NOMO-1 (cell line): ENCODE measurements around the gene ADA.
"Not testable (repeated sequence)": the region's sequence is repeated elsewhere in the genome, so short reads cannot be mapped to it uniquely, and the experiment has no call there.

Experiments
- DNase-seq, 2 experiments: peaks; one replicate each; lab custom pipeline; 2025; ENCODE audit not compliant: unreplicated experiment in 2 of 2; lab: John Stamatoyannopoulos, UW

ADA gene

DNA sequence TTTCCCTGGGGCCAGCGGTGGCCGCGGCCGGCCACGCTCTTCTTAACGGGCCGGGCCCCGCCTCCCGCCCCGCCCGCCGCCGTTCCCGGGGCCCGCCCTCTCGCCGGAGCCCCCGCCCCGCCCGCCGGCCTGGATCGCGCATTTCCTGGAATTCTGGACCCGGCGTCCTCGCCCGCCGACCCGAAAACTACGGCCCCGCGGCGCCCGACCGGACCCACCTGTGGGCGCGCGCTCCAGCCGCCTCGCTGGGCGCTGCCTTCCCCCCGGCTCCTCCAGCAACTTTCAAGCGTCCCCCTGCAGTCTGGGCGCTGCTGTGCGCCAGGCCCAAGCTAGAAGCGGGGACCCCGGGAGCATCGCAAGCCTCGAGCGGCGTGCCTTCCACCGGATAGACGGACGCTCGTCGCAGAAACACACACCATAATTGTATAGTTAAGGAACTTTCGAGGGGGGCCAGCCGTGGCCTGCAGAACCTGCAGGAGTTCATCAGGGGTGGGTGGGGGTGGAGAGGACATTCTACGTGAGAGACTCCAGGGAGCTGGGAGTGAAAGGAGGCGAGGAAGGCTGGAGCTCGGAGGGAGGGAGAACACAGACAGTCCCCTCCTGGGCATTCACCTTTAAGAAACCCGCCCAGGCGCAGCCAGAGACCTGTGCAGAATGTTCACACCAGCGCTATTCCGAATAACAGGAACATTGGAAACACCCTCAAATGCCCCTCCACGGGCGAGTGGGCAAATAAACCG lies at the start of gene ADA:
TSS of gene ADA (minus strand) at position 16 of the 740 bp plus-strand sequence. CDS start 92 bp downstream, outside the sequence.
- peak; percentile 20 to 58 for DNase-seq

DNA sequence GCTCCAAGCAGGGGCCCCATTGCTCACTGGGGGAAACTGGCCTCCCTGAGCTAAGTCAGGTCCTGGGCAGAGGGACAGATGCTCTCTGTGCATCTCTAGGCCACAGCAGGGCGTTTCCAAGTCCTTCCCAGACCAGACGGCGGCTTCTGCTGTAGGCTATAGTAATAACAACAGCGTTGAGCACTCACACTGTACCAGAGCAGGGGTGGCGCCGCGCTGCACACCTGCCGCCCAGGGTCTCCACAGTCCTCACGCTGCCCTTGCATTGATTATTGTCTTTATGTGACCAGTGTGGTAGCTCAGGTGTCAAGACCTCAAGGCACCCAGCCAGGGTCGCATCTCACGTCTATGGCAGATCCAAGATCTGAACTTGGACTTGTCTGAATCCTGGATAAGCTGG lies 48.8 kb upstream of the ADA start:
- DNase-seq, result no peak

DNA sequence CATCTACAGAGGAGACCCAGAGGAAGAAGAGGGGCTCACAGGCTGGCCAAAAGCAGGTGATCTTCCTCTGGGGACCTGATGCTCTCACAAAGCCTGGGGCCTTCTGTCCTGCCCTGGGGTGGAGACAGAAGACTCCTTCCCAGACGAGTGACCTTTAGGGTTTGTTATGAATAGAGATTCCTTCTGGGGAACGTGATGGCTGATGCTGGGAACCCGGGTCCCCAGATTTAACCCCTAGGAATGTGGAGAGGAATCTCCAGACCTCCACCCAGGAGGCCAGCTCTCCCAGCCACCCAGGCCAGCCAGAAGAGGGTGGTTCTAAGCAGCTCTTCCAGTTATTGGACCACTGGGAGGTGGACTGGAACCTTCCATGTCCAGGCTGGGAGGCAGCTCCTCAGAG lies 46.9 kb upstream of the ADA start:
- no peak for DNase-seq

DNA sequence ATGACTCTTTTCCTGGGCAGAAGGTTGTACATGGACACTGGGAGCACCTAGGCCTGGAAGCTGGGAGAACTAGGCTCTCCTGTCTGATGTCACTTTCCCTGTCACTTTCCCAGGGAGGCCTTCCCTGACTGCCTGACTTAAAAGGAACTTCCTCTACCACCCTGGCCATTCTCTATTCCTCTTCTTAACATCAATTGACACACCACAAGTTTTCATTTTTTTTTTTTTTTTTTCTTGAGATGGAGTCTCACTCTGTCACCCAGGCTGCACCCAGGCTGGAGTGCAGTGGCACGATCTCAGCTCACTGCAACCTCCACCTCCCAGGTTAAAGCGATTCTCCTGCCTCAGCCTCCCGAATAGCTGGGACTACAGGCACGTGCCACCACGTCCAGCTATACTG lies 45.5 kb upstream of the ADA start:
- DNase-seq, result not testable (repeated sequence)

DNA sequence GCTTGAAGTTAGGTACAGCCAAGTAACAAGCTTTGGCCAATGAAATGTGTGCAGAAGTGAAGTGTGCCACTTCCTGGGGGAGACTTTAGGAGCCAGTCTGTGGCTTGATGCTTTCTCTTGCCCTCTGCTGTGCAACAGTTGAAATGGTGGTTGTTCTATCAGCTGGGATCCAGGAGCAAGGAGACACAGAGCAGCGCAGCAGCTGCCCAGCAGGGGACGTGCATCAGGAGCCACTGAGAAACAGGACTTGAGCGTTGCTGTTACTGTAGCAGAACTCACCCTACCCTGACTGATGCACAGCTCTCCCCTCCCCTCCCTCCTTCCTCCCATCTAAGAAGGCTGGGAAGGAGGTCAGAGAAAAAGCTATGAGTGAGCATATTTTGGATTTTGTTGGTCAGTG lies 44.8 kb upstream of the ADA start:
- DNase-seq, result no peak

DNA sequence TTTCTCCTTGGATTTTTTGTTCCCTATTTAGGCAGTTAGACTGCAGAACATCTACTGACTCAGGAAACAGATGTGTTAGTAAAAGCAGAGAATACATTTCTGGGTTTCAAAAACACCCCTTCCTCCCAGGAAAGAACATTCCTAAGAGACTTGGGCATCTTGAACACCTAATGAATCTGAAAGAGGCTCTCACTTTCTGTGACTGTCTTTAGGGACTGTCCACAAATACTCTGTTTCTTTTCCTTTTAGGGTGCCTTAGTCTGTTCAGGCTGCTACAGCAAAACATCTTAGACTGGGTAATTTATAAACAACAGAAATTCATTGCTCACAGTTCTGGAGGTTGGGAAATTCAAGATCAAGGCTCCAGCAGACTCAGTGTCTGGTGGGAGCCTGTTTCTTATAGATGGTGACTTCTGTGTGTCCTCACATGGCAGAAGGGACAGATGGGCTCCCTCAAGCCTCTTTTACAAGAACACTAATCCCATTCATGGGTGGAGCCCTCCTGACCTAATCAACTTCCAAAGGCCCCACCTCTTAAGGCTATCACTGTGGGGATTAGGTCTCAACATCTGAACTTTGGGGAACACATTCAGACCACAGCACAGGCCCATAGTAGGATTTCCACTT lies 44.3 kb upstream of the ADA start:
- no peak for DNase-seq

DNA sequence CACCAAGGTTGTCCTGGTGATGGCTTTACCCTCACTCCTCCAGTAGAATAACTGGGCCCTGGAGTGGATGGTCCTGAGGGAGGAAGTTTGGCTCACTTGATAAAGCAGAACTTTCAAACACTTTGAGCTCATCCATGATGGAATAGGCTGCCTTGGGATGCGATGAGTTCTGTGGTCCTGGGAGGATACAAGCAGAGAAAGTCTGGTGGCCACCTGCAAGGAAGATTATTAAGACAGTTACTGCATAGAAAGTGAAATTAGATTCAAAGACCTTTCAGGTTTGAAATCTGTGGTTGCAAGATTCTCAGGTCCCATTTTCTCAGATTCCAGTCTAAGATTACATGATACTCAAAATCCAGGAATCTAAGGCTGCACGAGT lies 43.8 kb upstream of the ADA start:
- no peak for DNase-seq

DNA sequence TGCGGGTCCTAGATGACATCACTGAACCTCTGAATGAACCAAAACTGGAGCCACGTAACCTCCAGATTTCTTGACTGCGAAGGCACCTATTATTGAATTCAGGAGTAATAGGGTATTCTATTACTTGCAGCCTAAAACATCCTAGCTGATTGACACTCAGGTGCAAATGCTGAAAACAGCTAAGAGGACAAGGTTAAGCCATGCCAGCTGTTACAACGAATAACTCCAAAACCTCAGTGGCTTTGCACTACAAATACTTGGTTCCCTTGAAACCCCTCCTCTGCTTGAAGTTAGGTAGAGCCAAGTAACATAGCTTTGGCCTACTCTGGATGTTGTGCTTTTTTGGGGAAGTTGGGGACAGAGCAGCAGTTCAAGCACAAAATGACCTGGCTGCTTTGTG lies 42.7 kb upstream of the ADA start:
- DNase-seq, result no peak

DNA sequence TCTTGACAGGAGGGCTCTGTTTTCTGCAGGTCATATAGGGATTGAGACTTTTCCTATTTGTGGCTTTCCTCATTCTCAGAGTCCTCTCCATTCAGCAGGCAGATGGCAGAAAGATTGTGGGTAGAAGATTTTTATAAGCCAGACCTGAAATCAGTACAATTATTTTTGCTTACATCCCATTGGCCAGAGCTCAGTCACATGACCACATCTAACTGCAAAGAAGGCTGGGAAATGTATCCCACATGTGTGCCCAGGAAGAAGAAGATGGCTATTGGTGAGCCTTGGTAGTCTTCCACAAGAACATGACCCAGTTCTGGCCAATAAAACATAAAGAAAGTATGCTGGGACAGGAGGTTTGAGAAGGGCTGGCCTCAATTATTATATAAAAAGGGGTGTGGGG lies 42.1 kb upstream of the ADA start:
- no peak for DNase-seq

DNA sequence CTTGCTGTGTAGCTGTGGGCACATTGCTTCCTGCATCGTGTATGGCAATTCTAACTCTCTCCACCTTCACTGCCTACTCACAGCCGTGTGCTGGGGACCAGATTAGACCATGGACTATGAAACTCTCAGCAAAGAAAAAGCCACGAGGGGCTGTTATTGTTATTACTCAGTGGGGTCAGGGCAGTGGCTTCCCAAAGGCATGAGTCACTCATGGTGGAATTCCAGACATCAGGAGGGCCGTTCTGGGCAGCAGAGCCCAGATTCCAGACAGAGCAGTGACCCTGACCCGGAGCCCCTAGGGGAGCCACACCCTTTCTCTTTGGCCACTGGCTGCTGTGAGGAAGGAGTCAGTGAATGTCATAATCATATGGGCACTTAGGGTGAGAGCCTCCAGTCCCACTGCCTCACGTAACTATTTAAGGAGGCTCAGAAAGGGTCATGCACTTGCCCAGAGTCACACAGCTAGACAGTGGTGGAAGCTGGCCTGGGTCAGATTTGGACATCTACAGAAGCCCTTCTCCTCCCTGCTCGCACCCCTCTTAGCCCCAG lies 41.5 kb upstream of the ADA start:
- no peak for DNase-seq

DNA sequence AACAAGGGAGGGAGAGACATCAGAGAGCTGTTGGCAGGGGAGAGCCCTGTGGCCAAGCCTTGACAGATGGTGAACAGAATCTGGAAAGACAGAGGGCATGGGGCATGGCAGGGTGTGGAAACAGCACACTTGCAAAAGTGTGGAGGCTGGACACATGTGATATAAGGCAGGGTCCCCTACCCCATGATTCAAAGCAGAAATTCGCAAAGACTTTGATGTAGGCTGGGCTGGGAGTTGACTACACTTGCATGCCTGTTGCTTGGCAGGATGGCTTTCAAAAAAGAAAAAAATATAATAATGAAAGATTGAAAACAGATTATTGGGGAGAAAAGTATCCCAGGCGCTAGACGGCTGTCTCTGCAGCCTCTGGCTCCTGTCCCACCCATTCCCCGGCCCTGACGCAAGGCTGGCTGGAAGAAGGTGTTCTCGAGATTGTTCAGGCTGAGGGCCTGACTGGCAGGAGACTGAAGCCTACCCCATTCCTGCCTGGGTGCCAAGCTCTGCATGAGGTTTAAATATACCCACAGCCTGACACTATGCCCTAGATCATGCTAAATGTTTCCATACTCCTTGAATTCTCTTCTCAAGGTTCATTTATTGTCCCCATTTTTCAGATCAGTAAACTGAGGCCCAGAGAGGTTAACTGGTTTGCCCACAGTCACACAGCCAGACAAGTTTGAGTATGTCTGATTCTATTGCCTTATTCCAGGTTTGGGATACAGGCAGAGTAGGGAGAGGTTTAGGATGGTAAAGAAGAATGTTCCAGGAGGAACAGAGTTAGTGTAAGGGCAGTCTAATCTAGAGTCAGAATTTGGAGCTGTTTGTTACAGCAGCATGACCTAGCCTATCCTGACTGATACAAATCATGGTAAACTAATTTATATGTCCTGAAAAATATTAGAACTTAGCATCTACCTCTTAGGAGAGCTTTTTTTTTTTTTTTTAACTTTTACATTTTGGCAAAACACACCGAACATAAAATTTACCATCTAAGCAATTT lies 40.2 kb upstream of the ADA start:
- no peak for DNase-seq

DNA sequence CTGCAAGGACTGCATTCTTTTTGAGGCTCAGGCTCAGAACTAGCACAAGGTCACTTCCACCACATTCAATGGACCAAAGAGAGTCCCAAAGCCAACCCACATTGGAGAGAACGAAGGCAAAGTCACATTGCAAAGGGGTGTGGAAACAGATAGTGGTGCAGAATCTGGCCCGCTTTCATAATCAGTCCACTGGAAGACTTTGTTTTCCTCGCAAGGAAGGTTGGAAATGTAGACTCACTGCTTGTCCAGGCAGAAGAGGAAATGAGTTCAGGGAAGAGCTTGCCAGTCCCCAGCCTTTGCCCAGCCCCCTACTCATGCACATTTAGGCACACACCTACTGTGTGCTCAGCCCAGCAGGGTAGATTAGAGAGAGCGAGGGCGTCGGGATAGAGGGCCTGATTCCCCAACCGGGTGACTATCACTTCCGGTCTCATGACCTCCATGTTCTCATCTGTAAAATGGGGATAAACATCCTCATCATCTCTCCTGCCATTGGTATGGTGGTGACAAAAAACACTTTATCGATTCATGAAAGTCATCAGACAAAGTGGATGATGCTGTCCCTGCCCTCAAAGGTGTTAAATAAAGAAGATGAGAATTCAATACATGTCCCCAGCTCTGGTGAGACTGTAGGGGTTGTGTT lies 39.4 kb upstream of the ADA start:
- no peak for DNase-seq

DNA sequence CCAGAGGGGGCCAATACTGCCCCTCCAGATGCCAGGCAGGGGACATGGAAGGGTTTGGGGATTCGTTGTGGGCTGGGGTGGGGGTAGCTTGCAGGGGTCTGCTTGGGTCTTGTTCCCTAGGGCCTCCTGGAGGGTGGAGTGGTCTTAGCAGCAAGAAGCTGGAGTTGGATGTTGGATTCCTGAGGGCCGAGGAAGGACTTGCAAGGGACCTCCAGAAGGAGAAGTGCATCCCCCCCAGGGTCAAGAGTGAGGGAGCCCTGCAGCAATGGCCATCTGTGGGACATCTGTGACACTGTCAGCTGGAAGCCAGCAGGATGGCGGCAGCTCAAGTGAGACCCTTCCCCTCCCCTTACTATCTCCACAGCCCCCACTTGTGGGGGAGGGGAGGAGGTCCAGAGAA lies 38.3 kb upstream of the ADA start:
- no peak for DNase-seq

DNA sequence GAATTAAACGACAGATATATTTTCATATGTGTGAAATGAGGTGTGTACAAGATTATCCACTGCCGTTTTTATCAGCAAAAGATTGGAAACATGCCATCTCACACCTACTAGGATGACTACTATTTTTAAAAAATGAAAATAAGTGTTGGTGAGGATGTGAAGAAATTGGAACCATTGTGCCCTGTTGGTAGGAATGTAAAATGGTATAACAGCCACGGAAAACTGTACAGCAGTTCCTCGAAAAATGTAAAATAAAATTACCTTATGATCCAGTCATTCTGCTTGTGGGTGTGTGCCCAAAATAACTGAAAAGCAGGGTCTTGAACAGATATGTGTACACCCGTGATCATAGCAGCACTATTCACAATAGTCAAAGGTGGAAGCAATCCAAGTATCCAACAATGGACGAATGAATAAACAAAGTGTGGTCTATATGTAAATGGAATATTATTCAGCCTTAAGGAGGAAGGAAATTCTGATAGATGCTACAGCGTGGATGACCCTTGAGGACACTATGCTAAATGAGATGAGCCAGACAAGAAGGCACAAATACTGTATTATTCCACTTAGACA lies 36.6 kb upstream of the ADA start:
- DNase-seq, result no peak

DNA sequence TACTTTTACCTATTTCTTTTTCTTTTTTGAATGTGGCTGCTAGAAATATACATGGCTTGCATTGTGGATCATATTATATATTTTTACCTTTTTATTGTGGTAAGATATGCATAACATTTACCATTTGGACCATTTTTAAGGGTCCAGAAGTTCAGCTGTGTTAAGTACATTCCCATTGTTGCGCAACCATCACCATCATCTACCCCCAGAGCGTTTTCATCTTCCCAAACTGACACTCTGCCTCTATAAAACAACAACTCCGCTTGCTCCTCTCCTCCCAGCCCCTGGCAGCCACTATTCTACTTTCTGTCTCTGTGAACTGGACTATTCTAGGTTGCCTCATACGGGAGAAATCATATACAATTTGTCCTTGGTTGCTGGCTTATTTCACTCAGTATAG lies 35.4 kb upstream of the ADA start:
- DNase-seq, result no peak

DNA sequence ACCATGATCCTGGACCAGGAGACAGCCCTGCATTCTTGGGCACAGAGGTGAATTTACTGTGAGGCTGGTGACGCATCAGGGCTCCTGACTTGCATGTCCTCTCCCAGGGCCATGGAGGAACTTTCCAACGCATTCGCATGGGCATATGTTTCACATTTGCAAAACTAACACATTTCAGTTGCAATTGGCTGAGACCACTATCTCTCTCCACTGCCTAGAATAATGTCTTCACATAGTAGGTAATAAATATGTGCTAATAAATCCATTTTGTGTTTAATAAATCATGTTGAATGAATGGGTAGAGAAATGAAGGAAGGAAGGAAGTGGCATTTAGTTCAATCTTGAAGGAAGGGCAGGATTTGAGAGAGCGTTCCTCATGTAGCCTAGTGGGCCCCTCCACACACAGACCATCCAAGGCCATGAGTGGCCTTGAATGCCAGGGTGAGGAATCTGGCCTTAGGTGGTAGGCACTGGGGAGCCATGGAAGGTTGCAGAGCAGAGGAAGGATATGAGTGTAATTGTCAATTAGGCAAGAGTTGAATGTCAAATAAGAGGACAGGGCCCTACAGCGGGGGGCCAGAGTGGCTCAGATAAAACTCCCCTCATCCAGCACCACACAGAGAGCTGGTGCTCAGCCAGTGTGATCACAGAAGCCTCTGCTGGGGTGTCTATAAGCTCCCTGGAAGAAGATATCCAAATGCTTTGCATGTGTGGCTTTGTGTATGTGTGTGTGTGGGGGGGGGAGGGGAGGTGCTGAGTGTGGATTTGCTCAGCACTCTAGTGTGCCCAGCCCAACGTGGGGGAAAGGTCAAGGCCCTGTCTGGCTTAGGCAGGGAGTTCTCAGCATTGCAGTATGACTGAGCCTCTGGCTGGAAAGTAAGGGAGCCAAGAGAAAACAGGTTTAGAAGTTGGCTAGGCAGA lies 32.8 kb upstream of the ADA start:
- DNase-seq, result no peak

DNA sequence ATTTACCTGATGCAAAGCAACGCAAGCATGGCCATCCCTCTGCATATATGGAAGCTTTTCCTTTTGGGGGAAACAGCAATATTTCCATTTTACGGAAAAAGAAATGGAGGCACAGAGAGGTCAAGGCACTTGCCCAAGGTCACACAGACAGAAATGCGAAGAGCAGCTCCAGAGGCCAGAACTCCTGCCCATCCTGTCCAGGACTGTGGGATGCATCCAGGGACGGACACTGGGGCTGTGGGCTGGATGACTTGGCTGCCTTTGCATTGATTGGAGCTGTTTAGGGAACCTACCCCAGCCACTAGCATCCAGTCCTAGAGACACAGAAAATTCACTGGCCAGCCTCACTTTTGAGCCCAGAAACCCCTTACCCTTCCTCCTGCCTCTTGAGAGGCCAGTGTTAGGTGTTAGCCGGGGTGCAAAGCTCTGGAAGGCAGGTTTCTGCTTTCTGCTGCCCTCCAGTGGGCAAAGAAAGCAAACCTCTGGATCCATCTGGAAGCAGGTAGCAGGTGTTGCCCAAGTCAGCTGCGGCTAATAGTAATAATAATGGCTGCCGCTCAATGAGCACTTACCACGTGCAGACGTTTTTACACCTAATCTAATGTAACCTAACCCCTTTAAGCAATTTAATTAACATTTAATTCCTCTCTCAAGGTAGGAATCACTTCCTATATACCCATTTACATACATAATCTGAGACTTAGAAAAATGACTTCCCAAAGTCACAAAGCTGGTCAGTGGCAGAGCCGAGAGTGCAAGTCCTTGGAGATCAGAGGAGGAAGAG lies 32.0 kb upstream of the ADA start:
- DNase-seq, result peak in 1 of 2 experiments; percentile 4

DNA sequence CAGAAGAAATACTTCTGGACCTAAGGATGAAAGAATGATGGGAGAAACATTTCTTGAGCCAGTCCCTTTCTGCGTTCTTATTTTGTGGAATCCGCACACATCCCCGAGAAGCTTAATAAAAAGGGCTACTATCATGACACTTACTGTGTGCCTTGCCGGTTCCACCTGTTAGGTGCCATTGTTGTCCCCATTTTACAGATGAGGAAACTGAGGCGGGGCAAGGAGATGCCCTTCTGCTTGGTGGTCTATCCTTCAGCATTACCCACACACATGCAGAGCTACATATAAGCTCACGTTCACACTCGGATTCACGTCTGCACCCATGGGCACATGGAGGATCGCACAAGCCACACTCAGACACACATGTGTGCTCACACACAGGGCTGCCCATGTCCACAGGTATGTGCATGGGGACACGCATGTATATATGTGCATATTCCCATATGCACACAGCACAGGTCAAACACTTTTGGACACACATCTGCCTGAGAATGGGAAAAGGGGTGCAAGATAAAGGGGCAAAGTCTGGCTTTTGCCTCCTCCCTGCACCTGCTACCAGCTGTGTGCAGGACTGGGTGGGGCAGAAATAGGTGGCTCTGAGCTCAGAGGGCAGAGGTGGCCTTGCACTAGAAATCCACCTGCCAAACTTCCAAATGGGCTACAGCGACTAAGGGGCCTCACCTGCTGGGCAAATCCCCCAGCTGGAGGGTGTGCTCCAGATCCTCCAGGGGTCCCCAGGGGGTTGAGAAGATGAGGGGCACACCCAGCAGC lies 30.5 kb upstream of the ADA start:
- no peak for DNase-seq
